Neural cell (in vitro differentiated cells): Measurements from ENCODE around the gene NTF4. TPM values are rescaled to one million over a fixed set of nuclear protein-coding genes. Genes with fewer than 3 reads are reported as not detected.

Experiments
- polyA plus RNA-seq: library from polyadenylated mRNA; depleted of rRNA; stranded (reverse); fragments of >200 nt; gene quantifications from 2 replicates; pipeline ENCODE4 v1.2.3, GENCODE V29; 2014
- small RNA-seq, 3 experiments: library from RNA; depleted of rRNA; stranded (forward); fragments of <200 nt; gene quantifications; one replicate each; pipeline ENCODE3, GENCODE V24; 2012

The NTF4 gene
- polyA plus RNA-seq, 1 donor from 2014 or later = not detected

Small RNA genes lying within 50 kb of the gene (small RNA-seq; reads per million reads assigned to genes)
- 0 to 0.59 (median 0) reads per million in 3 experiments for gene RN7SL708P

Other genes with a start within 250 kb of the NTF4 start
- gene HSD17B14, start 228.3 kb downstream of the NTF4 start, polyA plus RNA-seq = 0.40 and 0.44 TPM in 2 replicates
- not detected in 2 replicates for gene PLEKHA4, start 196.2 kb downstream of the NTF4 start, polyA plus RNA-seq
- 73.3 and 73.6 TPM in 2 replicates for gene PPP1R15A, start 192.4 kb downstream of the NTF4 start, polyA plus RNA-seq
- gene TULP2, start 166.1 kb downstream of the NTF4 start, polyA plus RNA-seq = not detected in 2 replicates
- 80.0 and 83.7 TPM in 2 replicates for gene NUCB1, start 164.5 kb downstream of the NTF4 start, polyA plus RNA-seq
- gene DHDH, start 131.1 kb downstream of the NTF4 start, polyA plus RNA-seq = 1.4 and 4.8 TPM in 2 replicates
- 71.9 and 90.3 TPM in 2 replicates for gene BAX, start 109.9 kb downstream of the NTF4 start, polyA plus RNA-seq
- 886 and 909 TPM in 2 replicates for gene FTL, start 99.5 kb downstream of the NTF4 start, polyA plus RNA-seq
- 12.9 and 25.7 TPM in 2 replicates for gene GYS1, start 71.5 kb downstream of the NTF4 start, polyA plus RNA-seq
- 172 and 184 TPM in 2 replicates for gene RUVBL2, start 70.9 kb downstream of the NTF4 start, polyA plus RNA-seq
- not detected in 2 replicates for gene LHB, start 47.7 kb downstream of the NTF4 start, polyA plus RNA-seq
- gene CGB3, start 40.5 kb downstream of the NTF4 start, polyA plus RNA-seq = not detected in 2 replicates
- not detected in 2 replicates for gene CGB2, start 32.9 kb downstream of the NTF4 start, polyA plus RNA-seq
- gene CGB1, start 27.9 kb downstream of the NTF4 start, polyA plus RNA-seq = not detected in 2 replicates
- gene CGB5, start 21.0 kb downstream of the NTF4 start, polyA plus RNA-seq = not detected in 2 replicates
- not detected in 2 replicates for gene CGB8, start 15.7 kb downstream of the NTF4 start, polyA plus RNA-seq
- not detected in 2 replicates for gene CGB7, start 7.1 kb downstream of the NTF4 start, polyA plus RNA-seq
- not detected in 2 replicates for gene KCNA7, start 7.9 kb upstream of the NTF4 start, polyA plus RNA-seq
- gene SNRNP70, start 20.6 kb upstream of the NTF4 start, polyA plus RNA-seq = 721 and 833 TPM in 2 replicates
- 88.7 and 99.0 TPM in 2 replicates for gene LIN7B, start 49.6 kb upstream of the NTF4 start, polyA plus RNA-seq
- 5.7 and 8.4 TPM in 2 replicates for gene C19orf73, start 54.3 kb upstream of the NTF4 start, polyA plus RNA-seq
- gene PPFIA3, start 54.7 kb upstream of the NTF4 start, polyA plus RNA-seq = 73.0 and 80.7 TPM in 2 replicates
- gene HRC, start 90.6 kb upstream of the NTF4 start, polyA plus RNA-seq = 1.0 TPM in 1 of 2 replicates, not detected in the other
- gene TRPM4, start 93.0 kb upstream of the NTF4 start, polyA plus RNA-seq = 40.0 and 42.5 TPM in 2 replicates